ENCODE results near the gene ODAPH.

The ODAPH gene

DNA sequence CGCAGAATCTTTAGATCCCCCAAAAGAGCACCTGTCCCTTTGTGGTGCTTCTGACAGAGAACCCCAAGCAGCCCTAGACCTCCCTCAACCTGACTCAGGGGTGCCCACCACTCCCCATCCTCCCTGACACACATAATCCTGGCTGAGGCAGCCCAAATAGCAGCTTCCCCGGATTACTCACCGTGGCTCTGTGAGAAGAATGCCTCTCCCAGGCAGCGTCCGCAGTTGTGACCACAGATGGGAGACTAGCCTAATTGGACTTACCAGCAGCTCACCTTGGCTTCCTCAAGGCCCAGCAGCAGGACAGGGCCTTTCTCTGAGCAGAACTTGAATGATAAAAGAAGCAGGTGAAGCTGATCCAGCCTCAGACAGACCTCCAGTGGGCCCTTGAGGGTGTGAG lies 10.3 kb upstream of the ODAPH start:
- no peak for DNase-seq

DNA sequence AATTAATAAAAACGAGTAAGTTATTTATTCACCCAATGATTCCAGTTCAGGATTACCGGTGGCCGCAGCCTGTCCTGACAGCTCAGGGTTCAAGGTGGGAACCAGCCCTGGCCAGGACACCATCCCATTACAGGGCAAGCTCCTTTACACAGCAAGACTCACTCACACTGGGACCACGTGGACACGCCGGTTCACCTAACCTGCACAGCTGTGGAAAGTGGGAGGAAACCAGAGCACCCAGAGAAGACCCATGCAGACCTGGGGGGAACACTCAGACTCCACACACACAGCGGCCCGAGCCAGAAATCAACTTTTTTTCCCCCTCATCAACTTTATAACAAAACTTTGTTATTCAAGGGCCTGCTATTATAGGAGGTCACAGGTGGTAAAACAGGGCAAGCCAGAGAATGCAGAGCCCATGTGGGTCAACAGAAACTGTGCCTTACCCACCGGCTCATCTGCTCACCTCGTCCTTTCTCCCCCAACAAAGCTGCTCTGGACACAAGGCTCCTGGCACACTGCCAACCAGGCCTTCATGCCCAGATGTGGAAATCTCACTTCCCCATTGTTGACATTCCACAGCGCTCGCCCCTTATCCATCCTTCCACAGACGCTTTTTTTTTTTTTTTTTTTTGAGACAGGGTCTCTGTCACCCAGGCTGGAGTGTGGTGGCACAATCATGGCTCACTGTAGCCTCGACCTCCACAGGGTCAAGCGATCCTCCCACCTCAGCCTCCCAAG lies 8.0 kb upstream of the ODAPH start:
- DNase-seq, result no peak

DNA sequence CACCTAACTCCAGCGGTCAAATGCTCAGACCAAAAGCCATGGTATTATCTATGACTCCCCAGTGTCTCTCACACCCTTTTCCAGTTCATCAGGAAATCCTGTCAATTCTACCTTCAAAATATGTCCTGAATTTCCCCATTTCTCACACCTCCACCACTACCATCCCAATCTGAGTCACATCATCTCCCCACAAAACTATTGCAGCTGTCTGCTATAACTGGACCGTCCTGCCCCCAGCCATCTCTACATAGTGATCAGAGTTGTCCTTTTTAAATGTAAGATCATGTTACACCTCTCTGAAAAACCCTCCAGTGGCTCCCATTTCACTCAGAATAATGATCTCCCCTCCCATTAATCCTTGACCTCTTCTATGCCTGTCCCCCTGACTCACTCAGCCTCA lies 6.8 kb upstream of the ODAPH start:
- DNase-seq, result no peak

DNA sequence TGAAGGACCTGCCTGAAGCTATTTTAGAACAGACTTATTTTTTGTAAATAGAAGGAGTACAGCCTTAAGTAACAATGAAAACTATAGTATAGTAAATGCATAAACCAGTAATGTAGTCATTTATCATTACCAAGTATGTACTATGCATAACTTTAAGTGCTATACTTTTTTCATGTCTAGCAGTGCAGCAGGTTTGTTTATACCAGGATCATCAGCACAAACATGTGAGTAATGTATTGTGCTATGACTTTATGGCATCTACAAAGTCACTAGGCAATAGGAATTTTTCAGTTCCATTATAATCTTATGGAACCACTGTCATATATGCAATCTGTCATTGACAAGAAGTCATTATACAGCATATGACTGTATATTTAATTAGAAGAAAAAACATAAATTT lies 3.4 kb upstream of the ODAPH start:
- no peak for DNase-seq

DNA sequence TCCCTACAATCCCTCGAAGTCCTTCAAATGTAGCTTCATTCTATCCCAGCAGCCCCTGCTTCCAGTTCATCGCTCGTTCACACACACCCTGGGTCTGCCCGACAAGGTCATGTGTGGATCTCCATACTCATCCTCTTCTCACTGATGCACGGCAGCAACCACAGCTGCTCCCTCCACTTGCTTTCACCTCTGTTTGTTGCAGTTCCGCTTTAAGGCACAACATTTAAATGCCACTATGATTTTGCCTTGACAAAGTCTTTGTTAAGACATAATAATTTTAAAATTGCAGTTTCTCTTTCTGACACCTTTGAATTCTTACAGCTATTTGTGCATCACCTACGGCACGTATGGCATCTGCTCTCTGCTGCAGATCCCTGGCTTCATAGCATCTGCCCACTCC lies 1.8 kb downstream of the ODAPH start:
- DNase-seq, result no peak

DNA sequence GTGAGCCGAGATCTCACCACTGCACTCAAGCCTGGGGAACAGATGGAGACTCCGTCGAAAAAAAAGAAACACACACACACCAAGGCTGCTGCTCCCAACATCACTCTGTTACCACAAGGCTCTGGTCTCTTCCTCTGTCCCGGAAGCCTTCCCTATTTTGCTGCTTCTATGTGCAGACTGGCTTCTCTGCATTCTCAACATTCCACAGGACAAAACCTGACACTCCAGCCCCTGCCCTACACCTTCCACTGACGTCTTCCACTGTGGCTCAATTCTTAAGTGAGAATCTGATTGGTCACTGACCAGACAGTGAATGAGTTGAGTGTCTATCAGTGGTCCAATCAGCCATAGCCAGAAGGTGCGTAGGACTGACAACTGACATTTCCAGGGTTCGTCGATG lies 5.9 kb downstream of the ODAPH start:
- DNase-seq, result no peak

DNA sequence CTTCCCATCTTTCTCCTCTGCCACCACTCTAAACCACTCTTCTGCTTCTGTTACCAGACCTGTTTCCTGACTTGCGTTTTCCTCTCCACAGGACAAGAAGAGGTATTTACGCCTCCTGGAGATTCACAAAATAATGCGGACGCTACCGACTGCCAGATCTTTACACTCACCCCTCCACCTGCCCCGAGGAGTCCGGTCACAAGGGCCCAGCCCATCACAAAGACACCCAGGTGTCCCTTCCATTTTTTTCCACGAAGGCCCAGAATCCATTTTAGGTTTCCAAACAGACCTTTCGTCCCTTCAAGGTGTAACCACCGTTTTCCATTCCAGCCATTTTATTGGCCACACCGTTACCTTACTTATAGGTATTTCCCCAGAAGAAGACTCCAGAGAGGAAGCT lies 8.2 kb downstream of the ODAPH start:
- no peak for DNase-seq

DNA sequence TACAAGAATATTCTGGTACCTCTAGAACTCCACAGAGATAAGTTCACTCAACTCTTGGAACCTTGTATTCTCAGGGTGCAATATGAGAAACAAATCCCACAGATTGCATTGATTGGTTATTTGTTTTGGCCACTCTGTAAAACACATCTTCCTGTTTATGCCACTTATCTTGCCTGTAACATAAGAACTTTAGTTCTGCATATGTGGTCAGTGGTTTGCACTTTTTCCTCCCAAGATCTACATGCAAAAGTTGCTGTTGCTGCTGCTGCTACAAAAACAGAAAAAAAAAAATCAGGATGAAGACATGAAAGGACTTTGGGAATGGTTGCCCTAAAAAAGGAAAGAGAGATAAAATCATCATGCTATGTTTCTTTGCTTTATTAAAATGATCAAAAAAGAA lies 9.6 kb downstream of the ODAPH start:
- no peak for DNase-seq

DNA sequence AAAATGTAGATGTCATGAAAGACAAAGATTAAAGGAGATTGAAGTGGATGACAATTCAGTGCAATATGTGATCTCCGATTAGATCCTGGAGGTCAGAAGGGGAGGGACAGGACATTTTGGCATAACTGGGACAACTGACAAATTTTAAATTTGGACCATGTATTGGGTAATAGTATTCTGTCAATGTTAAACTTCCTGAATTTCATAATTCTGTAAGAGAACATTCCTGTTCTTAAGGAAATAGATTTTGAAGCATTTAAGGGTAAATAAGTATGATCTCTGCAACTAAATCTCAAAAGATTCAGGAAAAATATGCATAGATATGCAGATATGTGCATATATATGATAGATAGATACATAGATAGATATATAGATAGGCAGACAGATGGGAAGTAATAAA lies 11.0 kb downstream of the ODAPH start:
- DNase-seq, result no peak

DNA sequence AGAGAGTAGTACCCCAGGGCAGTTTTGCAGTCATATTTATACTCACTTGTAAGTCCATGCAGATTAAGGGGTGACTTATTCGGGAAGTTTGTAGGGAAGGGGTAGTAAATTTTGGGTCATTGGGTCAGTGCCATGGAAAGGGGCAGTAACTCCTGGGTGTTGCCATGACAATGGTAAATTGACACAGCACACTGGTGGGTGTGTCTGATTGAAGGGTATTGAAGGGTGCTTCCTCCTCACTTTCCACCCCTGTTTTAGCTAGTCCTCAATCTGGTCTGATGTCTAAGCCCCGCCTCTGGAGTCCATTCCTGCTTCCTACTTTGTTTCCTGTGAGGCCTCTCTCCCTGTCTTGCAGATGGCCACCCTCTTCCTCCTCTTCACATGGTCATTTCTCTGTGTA lies 11.9 kb downstream of the ODAPH start:
- no peak for DNase-seq

DNA sequence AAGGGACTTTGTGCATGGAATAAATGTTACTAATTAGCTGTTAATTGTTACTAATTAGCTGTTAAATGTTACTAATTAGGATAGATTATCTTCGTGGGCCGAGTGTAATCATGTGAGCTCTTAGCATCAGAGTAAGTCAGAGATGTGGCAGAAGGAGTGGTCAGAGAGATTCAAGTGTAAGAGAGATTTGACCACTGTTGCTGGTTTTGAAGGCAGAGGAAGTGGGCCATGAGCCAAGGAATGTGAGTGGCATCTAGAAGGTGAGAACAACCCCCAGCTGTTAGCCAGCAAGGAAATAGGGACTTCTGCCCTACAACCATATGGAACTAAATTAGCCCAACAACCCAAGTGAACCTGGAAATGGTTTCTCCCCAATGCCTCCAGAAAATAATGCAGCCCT lies 28.2 kb downstream of the ODAPH start:
- no peak for DNase-seq

DNA sequence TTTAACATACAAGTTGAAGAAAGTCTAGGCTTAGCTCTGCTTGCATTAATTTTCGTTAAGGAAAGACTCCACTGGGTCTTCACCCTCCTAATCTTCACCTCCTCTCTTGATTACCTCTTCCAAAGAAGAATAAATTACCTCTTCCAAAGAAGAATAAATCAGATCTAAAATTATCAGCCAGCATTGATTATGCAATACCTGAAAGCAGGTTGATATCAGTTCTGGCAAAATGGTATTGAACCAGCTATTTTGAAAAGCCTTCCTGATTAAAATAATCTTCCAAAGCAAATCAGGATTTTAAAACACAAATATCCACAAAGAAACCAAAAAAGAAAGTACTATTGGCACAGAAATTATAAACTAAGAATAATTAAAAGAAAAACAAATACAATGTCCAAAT lies 37.5 kb downstream of the ODAPH start:
- no peak for DNase-seq

DNA sequence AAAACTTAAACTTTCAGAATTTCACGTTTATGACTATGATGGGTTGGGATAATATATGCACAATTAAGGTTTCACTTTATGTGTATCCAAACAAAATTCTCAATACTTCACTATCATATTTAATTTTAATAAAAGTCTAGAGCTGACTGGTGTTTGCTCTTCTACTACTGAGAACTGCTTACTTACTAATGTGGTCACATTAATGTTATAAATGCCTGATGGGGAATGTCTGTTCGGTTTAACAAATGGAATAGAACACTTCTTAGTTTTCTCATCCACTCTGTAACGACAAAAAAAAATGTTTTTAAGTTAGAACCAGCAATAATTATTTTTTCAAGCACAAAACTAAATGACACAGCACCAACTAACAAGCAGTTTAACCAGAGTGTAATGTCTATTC lies 40.2 kb downstream of the ODAPH start:
- DNase-seq, result no peak

DNA sequence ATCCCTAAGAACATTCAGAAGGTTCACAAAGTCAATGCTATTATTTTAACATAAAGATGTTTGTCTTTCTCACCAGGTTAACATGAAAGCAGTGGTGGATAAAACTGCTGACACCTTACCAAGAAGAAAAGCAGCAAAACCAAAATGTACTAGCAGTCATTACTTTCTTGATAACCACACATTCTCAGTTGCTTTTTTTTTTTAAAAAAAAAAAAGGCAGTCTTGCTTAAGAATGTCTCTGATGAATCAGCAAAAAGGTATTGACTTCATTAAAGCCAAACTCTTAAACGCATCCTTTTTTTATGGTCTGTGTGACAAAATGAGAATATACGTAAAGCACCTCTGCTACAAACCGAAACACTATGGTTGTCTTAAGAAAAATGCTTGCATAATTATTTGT lies 42.5 kb downstream of the ODAPH start:
- DNase-seq, result no peak

DNA sequence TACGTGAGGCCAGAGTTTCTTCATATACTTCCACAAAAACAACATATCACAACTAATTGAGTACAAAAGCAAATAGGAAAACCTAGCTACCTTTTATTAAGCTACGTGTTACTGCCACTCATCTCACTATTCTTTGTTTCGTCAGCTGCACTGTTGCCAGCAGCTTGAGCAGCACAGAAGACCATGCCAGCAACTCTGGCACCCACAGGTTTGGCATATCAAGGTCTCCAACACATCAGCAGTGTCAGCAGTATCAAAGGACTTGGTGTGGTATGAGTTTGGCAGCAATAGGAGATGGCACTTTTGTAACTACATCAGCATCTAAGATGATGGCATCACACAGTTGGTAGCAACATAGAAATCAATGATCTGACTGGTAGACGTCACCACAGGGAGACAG lies 43.8 kb downstream of the ODAPH start:
- no peak for DNase-seq

DNA sequence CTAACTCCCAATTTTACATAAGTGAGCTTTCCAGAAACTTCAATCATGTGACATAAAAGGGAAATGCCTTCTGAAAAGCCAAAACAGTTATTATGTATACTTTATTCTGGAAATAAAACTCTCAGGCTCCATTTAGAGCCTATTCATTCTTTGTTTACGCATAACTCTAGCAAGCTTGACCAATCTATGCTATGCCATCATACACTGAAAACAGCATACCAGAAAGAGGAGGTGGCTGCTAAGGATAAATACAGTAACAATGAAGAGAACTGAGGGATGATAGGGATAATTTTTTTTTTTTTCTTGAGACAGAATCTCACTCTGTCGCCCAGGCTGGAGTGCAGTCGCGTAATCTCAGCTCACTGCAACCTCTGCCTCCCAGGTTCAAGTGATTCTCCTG lies 50.1 kb downstream of the ODAPH start:
- DNase-seq, result no peak

DNA sequence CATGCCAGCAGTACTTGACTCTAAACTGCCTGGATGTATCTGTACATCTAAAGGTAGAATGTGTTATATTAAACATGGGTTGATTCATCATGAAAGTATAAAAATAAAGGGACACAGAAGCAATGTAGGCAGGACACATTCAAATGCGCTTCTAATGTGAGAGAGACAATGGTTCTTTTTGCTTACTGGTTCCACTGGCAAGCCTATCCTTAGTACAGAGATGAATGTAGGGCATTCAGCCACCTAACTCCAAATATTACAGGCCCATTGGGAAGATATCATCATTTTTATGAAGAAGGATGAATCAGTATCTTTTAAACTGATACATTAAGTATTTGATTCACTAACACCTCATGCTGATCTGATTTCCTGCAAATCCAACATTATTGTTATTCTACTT lies 56.4 kb downstream of the ODAPH start:
- no peak for DNase-seq
